OCI-LY3 (cell line): Measurements from ENCODE around the gene KLK7.

Source experiments
- CTCF ChIP-seq: fragments of 200-600, 300-600 bp; sonication (generic); IDR thresholded peaks from 2 replicates; pipeline ENCODE4 v1.5.1; 2014; ENCODE audit warnings: antibody characterized with exemption, low read length, low read depth
- EZH2phosphoT487 ChIP-seq: fragments of 200-600 bp; shearing (Covaris generic); IDR thresholded peaks from 2 replicates; pipeline ENCODE4 v1.6.1; 2018; ENCODE audit warnings: antibody characterized with exemption, mixed run types, low read depth

GRCh38 chr19:51000426-51000825, 16.7 kb upstream of the KLK7 start:
- no peak for TF ChIP-seq CTCF
- no peak for TF ChIP-seq EZH2phosphoT487
